Lung (tissue), 12 donors: ENCODE data around the gene FOXP1. TPM values are rescaled to one million over a fixed set of nuclear protein-coding genes. Genes with fewer than 3 reads are reported as not detected.

ENCODE experiments used
- ATAC-seq: fragments of 200-7000 bp; cut with Tn5 transposase; one replicate; pipeline ENCODE4 v1.9.1; 2020; ENCODE audit warnings: moderate number of reproducible peaks; ENCODE audit not compliant: insufficient read depth, low FRiP score
- DNase-seq, 3 donors: peaks; one replicate each; pipeline ENCODE4 v3.0.0-alpha.2; 2013 to 2017
- H3K27ac ChIP-seq, 2 donors: one replicate each; pipeline ENCODE4 v1.5.1; 2013; ENCODE audit warnings: mild to moderate bottlenecking in 2 of 2, moderate library complexity in 2 of 2, control low read depth in 1 of 2, inconsistent platforms in 1 of 2, low read depth in 1 of 2, low read length in 1 of 2
- H3K27me3 ChIP-seq, 3 donors: one replicate each; pipeline ENCODE4 v1.5.1; 2013; ENCODE audit warnings: low read length in 2 of 3; ENCODE audit not compliant: control insufficient read depth in 3 of 3, insufficient read depth in 3 of 3
- H3K36me3 ChIP-seq, 4 donors: one replicate each; pipeline ENCODE4 v1.5.1; 2013; ENCODE audit warnings: low read length in 4 of 4, mild to moderate bottlenecking in 1 of 4, moderate library complexity in 1 of 4; ENCODE audit not compliant: control insufficient read depth in 4 of 4, insufficient read depth in 4 of 4
- H3K4me1 ChIP-seq, 5 donors: one replicate each; pipeline ENCODE4 v1.5.1; 2013; ENCODE audit warnings: low read length in 5 of 5, mild to moderate bottlenecking in 2 of 5, moderate library complexity in 1 of 5; ENCODE audit not compliant: control insufficient read depth in 5 of 5, insufficient read depth in 5 of 5
- H3K4me3 ChIP-seq: one replicate; pipeline ENCODE4 v1.5.1; 2013; ENCODE audit warnings: mild to moderate bottlenecking, control low read depth, moderate library complexity
- H3K9ac ChIP-seq, 2 donors: one replicate each; pipeline ENCODE4 v1.5.1; 2013; ENCODE audit warnings: low read length in 2 of 2, control low read depth in 1 of 2; ENCODE audit not compliant: insufficient read depth in 1 of 2
- H3K9me3 ChIP-seq, 4 donors: one replicate each; pipeline ENCODE4 v1.5.1; 2013; ENCODE audit warnings: low read length in 3 of 4, mild to moderate bottlenecking in 1 of 4, moderate library complexity in 1 of 4; ENCODE audit not compliant: control insufficient read depth in 4 of 4, insufficient read depth in 3 of 4
- WGBS, 2 donors: extraction: QIAGEN DNeasy Blood & Tissue Kit; methylation state at CpG; one replicate each; pipeline ENCODE4 v1.1.7; 2013; 5-methylcytosine and 5-hydroxymethylcytosine counted together
- polyA plus RNA-seq, 2 donors: library from polyadenylated mRNA; stranded (reverse); fragments of 200-250 nt; gene quantifications; one replicate each; pipeline ENCODE4 v1.2.1, GENCODE V29; 2013
- total RNA-seq, 2 donors: library from RNA; depleted of rRNA in 1 of 2; stranded (reverse); fragments of >200 nt in 1 of 2; gene quantifications; one replicate each; pipeline ENCODE4 v1.2.1, GENCODE V29; 2014 to 2021
- TF ChIP-seq, protein P1 (sequence below): IDR thresholded peaks from 2 replicates; pipeline ENCODE4 v1.5.1; 2012; ENCODE audit warnings: mild to moderate bottlenecking; ENCODE audit errors: control extremely low read depth, extremely low read depth
- donor health status: control.
- donor health status: control.
- donor health status: Bipolar disorder and iron deficiency.
- donor health status: healthy.
- donor health status: DM: yes; HTN: yes; CAD: no.

The FOXP1 gene
- total and polyA plus RNA-seq, 4 donors = 13.8 to 287 (median 73.9) TPM

DNA sequence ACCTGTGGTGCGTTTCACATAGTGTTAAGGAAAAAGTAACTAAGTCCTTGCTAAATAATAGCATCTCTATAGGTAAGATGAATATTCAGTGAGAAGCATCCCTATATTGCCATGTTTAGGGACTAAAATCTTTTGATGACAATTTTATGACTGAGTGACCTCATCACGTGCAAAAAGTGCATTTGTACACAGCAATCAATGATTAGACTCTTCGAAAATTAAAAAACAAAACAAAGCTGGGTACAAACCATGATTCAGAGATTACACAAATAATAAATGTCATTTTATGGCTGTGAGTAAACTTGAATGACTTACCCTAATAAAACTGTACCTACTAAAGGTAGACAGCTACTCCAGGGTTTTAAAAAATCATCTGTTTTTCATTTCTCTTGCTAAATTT is 505.3 kb downstream of the FOXP1 start:
- peaks cover 0 to 13% (median 2%) of the 10 kb centered on the region in 5 donors for H3K4me1 ChIP-seq
- H3K27ac ChIP-seq = no peak overlapping the region
- H3K36me3 ChIP-seq = peaks cover 0 to 2% (median 0%) of the 10 kb centered on the region in 4 donors
- H3K4me3 ChIP-seq = no peak overlapping the region
- DNase-seq (no peak), ATAC-seq (no peak)
- no peaks in the 10 kb centered on the region for H3K27me3 ChIP-seq
- TF ChIP-seq, protein P1, sequence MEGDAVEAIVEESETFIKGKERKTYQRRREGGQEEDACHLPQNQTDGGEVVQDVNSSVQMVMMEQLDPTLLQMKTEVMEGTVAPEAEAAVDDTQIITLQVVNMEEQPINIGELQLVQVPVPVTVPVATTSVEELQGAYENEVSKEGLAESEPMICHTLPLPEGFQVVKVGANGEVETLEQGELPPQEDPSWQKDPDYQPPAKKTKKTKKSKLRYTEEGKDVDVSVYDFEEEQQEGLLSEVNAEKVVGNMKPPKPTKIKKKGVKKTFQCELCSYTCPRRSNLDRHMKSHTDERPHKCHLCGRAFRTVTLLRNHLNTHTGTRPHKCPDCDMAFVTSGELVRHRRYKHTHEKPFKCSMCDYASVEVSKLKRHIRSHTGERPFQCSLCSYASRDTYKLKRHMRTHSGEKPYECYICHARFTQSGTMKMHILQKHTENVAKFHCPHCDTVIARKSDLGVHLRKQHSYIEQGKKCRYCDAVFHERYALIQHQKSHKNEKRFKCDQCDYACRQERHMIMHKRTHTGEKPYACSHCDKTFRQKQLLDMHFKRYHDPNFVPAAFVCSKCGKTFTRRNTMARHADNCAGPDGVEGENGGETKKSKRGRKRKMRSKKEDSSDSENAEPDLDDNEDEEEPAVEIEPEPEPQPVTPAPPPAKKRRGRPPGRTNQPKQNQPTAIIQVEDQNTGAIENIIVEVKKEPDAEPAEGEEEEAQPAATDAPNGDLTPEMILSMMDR = no peak
- H3K9ac ChIP-seq = no peak overlapping the region
- WGBS, 2 donors = 95 to 96% methylated on average over 3 of the region's 3 CpGs
- no peaks in the 10 kb centered on the region for H3K9me3 ChIP-seq

DNA sequence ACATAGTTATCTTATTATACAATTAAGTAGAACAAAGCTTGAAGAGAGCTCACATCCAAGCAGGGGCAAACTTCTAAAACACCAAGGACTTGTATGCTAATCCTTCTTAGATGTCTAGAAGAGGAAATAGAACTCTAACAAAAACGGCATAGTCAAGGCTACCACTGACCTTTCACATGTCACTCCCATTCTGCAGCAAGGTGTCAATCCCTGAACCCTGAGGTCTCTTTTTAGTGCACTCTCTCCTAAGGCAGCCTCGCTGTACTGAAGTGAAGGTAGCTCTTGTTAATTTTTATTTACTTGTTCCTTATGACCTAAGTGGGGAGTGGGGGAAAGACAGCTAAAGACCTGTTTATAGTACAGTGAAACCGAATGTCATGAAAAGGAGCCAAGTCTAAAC is 506.5 kb downstream of the FOXP1 start:
- H3K27me3 ChIP-seq = no peaks in the 10 kb centered on the region
- no peak overlapping the region for H3K4me3 ChIP-seq
- H3K9ac ChIP-seq = no peak overlapping the region
- TF ChIP-seq, protein P1 = no peak
- peaks cover 0 to 2% (median 0%) of the 10 kb centered on the region in 4 donors for H3K36me3 ChIP-seq
- DNase-seq (no peak), ATAC-seq (no peak)
- no peaks in the 10 kb centered on the region for H3K9me3 ChIP-seq
- 51 to 66% methylated on average over 3 of the region's 3 CpGs for WGBS, 2 donors
- no peak overlapping the region for H3K27ac ChIP-seq
- H3K4me1 ChIP-seq = peaks cover 0 to 13% (median 2%) of the 10 kb centered on the region in 5 donors

DNA sequence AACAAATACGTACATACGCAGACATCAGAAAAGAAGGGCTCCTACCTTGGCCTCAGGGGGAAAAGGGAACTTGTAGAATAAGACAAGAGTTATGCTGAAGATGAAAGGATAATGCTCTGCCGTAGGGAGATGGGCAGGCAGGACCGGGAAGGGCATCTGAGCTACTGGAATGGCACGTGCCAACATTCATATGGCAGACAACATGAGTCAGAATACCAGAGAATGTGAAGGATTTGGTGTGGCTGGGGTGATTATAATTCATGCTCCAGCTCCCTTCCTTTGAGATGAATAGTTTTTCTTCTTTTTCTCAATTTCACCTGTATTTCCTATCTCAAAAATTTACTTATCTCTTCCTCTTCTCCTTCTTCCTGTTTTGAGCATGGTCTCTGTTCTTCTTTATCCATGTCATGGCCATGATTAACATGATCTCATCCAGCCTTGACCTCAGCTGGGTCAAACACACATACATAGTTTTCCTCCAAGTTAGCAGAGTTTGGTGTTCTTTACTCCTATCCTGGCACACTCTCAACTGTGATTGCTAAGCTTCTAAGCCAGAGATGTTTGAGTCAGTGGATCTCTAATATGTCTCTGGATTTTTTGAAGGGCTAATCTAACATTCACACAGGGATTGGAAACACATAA is 507.0 kb downstream of the FOXP1 start:
- H3K27me3 ChIP-seq = no peaks in the 10 kb centered on the region
- no peak overlapping the region for H3K27ac ChIP-seq
- peaks cover 0 to 2% (median 0%) of the 10 kb centered on the region in 4 donors for H3K36me3 ChIP-seq
- H3K4me1 ChIP-seq = peaks cover 0 to 12% (median 2%) of the 10 kb centered on the region in 5 donors
- no peak overlapping the region for H3K9ac ChIP-seq
- no peaks in the 10 kb centered on the region for H3K9me3 ChIP-seq
- ATAC-seq (no peak), DNase-seq (no peak)
- TF ChIP-seq, protein P1 = no peak
- no peak overlapping the region for H3K4me3 ChIP-seq
- 94 to 97% methylated on average over 5 of the region's 5 CpGs for WGBS, 2 donors

DNA sequence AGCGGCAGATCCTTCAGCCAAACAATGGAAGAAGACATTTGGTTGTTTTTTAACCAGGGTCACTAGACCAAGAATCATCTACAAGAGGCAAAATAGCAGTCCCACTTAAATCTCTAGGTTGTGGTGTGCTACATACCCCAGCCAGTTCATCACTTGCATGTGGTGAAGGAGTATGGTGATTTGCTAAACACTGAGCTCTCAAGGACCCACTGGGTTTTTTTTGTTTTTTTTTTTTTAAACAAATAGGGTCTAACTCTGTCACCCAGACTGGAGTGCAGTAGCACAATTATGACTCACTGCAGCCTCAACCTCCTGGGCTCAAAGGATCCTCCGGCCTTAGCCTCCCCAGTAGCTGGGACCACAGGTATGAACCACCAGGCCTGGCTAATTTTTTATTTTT is 508.0 kb downstream of the FOXP1 start:
- TF ChIP-seq, protein P1 = no peak
- Histone ChIP-seq H3K9ac (no peak overlapping the region), H3K4me3 (no peak overlapping the region), H3K4me1 (peaks cover 0 to 12% (median 8%) of the 10 kb centered on the region in 5 donors), H3K9me3 (no peaks in the 10 kb centered on the region), H3K27me3 (no peaks in the 10 kb centered on the region), H3K36me3 (peaks cover 0 to 2% (median 0%) of the 10 kb centered on the region in 4 donors), H3K27ac (no peak overlapping the region)
- WGBS, 2 donors = 99 to 100% methylated on average over 2 of the region's 2 CpGs
- no peak for ATAC-seq
- no peak for DNase-seq
